B cell (primary cell): ENCODE data around the gene HTATIP2. TPM values are rescaled to one million over a fixed set of nuclear protein-coding genes. Genes with fewer than 3 reads are reported as not detected.
A peak's percentile ranks its signal among the peaks of the same experiment; 100 is the strongest.

ENCODE experiments used
- ATAC-seq: fragments of 200-7000 bp; cut with Tn5 transposase; one replicate; pipeline ENCODE4 v1.10.0; 2021; ENCODE audit warnings: low read depth, mild to moderate bottlenecking, moderate number of reproducible peaks, moderate library complexity
- CTCF ChIA-PET: fragments of 350-600 bp; sonication (Branson Sonifier 250); formaldehyde crosslinking; loops from one replicate; lab custom pipeline; 2021; ENCODE audit warnings: antibody characterized with exemption, inconsistent platforms; lab: Charles Lee
- POLR2A ChIA-PET: fragments of 350-600 bp; sonication (Branson Sonifier 250); formaldehyde crosslinking; loops from one replicate; lab custom pipeline; 2021; ENCODE audit warnings: antibody characterized with exemption; lab: Charles Lee
- DNase-seq: peaks from one replicate; pipeline ENCODE4 v3.0.0; 2013
- H2AFZ ChIP-seq: 2 replicates; pipeline ENCODE4 v1.6.1; 2012; ENCODE audit warnings: mild to moderate bottlenecking, low read depth, low read length; ENCODE audit not compliant: insufficient read depth, poor library complexity, severe bottlenecking
- H3K27ac ChIP-seq, 2 donors: 1 replicate in 1 of 2; 2 replicates in 1 of 2; pipeline ENCODE4 v1.5.1; 2012 to 2013; ENCODE audit warnings: low read length in 2 of 2, mild to moderate bottlenecking in 2 of 2, moderate library complexity in 1 of 2
- H3K27me3 ChIP-seq, 4 experiments: fragments of 200-600 bp in 1 of 4; sonication (generic) in 1 of 4; replicated peaks in 1 of 4; 1 replicate in 2 of 4; 2 replicates in 2 of 4; pipeline versions ENCODE4 v1.6.1 to v1.7.0; 2013 to 2016; ENCODE audit warnings: low read length in 3 of 4, mild to moderate bottlenecking in 2 of 4, mixed read lengths in 1 of 4, moderate library complexity in 1 of 4; ENCODE audit not compliant: insufficient read depth in 4 of 4, control insufficient read depth in 3 of 4; ENCODE audit errors: control extremely low read depth in 1 of 4
- H3K36me3 ChIP-seq, 2 experiments: replicated peaks in 1 of 2; 1 replicate in 1 of 2; 2 replicates in 1 of 2; pipeline versions ENCODE4 v1.6.1 to v1.7.1; 2013; ENCODE audit warnings: low read length in 1 of 2; ENCODE audit not compliant: insufficient read depth in 2 of 2, control insufficient read depth in 1 of 2; ENCODE audit errors: control extremely low read depth in 1 of 2, extremely low read depth in 1 of 2
- H3K4me1 ChIP-seq, 2 donors: fragments of 200-600 bp in 1 of 2; sonication (generic) in 1 of 2; 1 replicate in 1 of 2; 2 replicates in 1 of 2; pipeline versions ENCODE4 v1.5.1 to v1.6.1; 2013 to 2017; ENCODE audit warnings: low read length in 2 of 2; ENCODE audit not compliant: control insufficient read depth in 2 of 2, insufficient read depth in 2 of 2
- H3K4me2 ChIP-seq: replicated peaks from 2 replicates; pipeline ENCODE3; 2012; ENCODE audit warnings: mild to moderate bottlenecking, low read depth, low read length; ENCODE audit not compliant: poor library complexity, severe bottlenecking
- H3K4me3 ChIP-seq, 5 experiments: fragments of 200-600 bp in 1 of 5; sonication (generic) in 1 of 5; 1 replicate in 3 of 5; 2 replicates in 2 of 5; pipeline versions ENCODE4 v1.5.1 to v1.7.0; 2011 to 2016; ENCODE audit warnings: low read length in 4 of 5, mild to moderate bottlenecking in 4 of 5, low read depth in 2 of 5, control low read depth in 1 of 5, moderate library complexity in 1 of 5; ENCODE audit not compliant: insufficient read depth in 1 of 5; ENCODE audit errors: control extremely low read depth in 1 of 5, extremely low read depth in 1 of 5
- H3K79me2 ChIP-seq: fragments of 200-600 bp; sonication (generic); one replicate; pipeline ENCODE4 v1.6.0; 2016; ENCODE audit warnings: low read length; ENCODE audit not compliant: control insufficient read depth, insufficient read depth
- H3K9ac ChIP-seq: fragments of 200-600 bp; sonication (generic); 2 replicates; pipeline ENCODE4 v1.6.1; 2017; ENCODE audit warnings: mild to moderate bottlenecking, low read length, moderate library complexity
- H3K9me3 ChIP-seq, 3 donors: one replicate each; pipeline versions ENCODE4 v1.6.1 to v1.7.1; 2013; ENCODE audit warnings: low read length in 2 of 3; ENCODE audit not compliant: control insufficient read depth in 2 of 3, insufficient read depth in 1 of 3; ENCODE audit errors: control extremely low read depth in 1 of 3
- H4K20me1 ChIP-seq: 2 replicates; pipeline ENCODE4 v1.6.0; 2012; ENCODE audit warnings: mild to moderate bottlenecking, low read length; ENCODE audit not compliant: insufficient read depth, control insufficient read depth, poor library complexity, severe bottlenecking
- H3K27ac Mint-ChIP-seq: one replicate; pipeline ENCODE4 v1.8.0; 2021; ENCODE audit warnings: mixed read lengths
- H3K27me3 Mint-ChIP-seq: one replicate; pipeline ENCODE4 v1.8.0; 2021; ENCODE audit warnings: mixed read lengths
- H3K4me1 Mint-ChIP-seq: one replicate; pipeline ENCODE4 v1.8.0; 2021; ENCODE audit warnings: mixed read lengths
- H3K4me3 Mint-ChIP-seq: one replicate; pipeline ENCODE4 v1.8.0; 2021; ENCODE audit warnings: mixed read lengths
- H3K9me3 Mint-ChIP-seq: one replicate; pipeline ENCODE4 v1.8.0; 2022; ENCODE audit warnings: mixed read lengths; ENCODE audit not compliant: insufficient read depth
- CTCF ChIP-seq: fragments of 200-600 bp; IDR thresholded peaks from one replicate; pipeline ENCODE4 v1.8.0; 2022; ENCODE audit warnings: antibody characterized with exemption, mild to moderate bottlenecking
- EZH2 ChIP-seq: IDR thresholded peaks from 2 replicates; pipeline ENCODE4 v1.6.1; 2012; ENCODE audit warnings: borderline replicate concordance, low read depth, mild to moderate bottlenecking, moderate library complexity, low read length; ENCODE audit not compliant: insufficient read depth, poor library complexity, severe bottlenecking
- WGBS: methylation state at CpG from one replicate; pipeline ENCODE4 v1.1.5; 2013; ENCODE audit warnings: missing lambda C conversion rate; ENCODE audit not compliant: insufficient coverage; 5-methylcytosine and 5-hydroxymethylcytosine counted together
- intact Hi-C: fragments of 100-400 bp; cut with micrococcal nuclease; formaldehyde crosslinking; loops from one replicate; pipeline ENCODE4 v1.10.0; 2022
- polyA plus RNA-seq: library from polyadenylated mRNA; depleted of rRNA; stranded (reverse); fragments of >200 nt; gene quantifications from 2 replicates; pipeline ENCODE4 v1.2.3, GENCODE V29; 2012
- total RNA-seq, 2 donors: library from RNA; stranded (reverse); fragments of 120-200 nt in 1 of 2; gene quantifications; 1 replicate in 1 of 2; 2 replicates in 1 of 2; pipeline versions ENCODE4 v1.2.3 to v1.2.4, GENCODE V29; 2013 to 2022

HTATIP2 gene
- total and polyA plus RNA-seq, 2 donors (not counting 1 experiment from before 2014, with no cell fraction given): 18.2 to 31.2 TPM

- Histone ChIP-seq H4K20me1 (no peaks in the 10 kb centered on the region), H3K4me1 (peaks cover 5 to 6% of the 10 kb centered on the region in 2 donors), H3K4me3 (no peak overlapping the region), H3K79me2 (no peaks in the 10 kb centered on the region), H3K27ac (no peak overlapping the region), H3K27me3 (peaks cover 0 to 5% (median 4%) of the 10 kb centered on the region in 4 experiments), H2AFZ (no peak overlapping the region), H3K4me2 (no peak overlapping the region), H3K9me3 (no peaks in the 10 kb centered on the region), H3K36me3 (no peaks in the 10 kb centered on the region), H3K9ac (no peak overlapping the region)
- DNase-seq: peak; percentile 49
- CTCF ChIA-PET: interaction anchor here (0.7 to 6.7 kb wide), 8 partner anchors 9 to 230 kb away, joined by 3 to 63 read pairs (median 3); no protein-coding TSS in a partner anchor
- Mint-ChIP-seq H3K4me1 (peaks cover 7% of the 10 kb centered on the region), H3K4me3 (no peak overlapping the region), H3K27ac (no peak overlapping the region), H3K9me3 (no peaks in the 10 kb centered on the region), H3K27me3 (peaks cover 13% of the 10 kb centered on the region)
- peak; percentile 58 for ATAC-seq
- POLR2A ChIA-PET: no interaction called here
- WGBS: 69% methylated on average over 2 of the region's 12 CpGs
- TF ChIP-seq CTCF: peak; percentile 63
- no peak for TF ChIP-seq EZH2
- intact Hi-C loops: no loop called here
Observed at GRCh38 chr11:20355221-20356219, 8.0 kb upstream of the HTATIP2 start.

DNA sequence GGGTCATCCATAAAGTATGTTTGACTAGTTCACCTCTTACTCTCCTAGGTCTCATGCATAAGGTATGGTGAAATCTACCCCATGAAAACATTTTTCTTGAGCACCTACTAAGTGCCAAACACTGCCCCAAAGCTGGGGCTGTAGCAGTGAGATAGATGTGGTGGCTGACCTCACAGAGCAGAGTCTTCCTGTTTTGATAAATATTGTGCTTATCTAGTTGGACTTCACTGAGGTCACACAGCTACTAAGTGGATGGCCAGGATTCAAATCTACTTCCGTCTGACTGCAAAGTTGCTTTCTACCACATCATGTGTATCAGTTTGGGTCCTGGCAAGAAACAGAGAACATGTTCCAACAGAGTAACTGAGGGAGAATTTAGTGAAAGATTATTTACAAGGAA is 6.4 kb upstream of the HTATIP2 start:
- intact Hi-C loops: no loop called here
- peaks cover 5% of the 10 kb centered on the region for H3K27me3 Mint-ChIP-seq
- H3K27ac ChIP-seq: no peak overlapping the region
- no peak overlapping the region for H2AFZ ChIP-seq
- H4K20me1 ChIP-seq: no peaks in the 10 kb centered on the region
- no peak overlapping the region for H3K9ac ChIP-seq
- CTCF ChIA-PET: interaction anchor here (6.7 kb wide), 1 partner anchor 229 kb away, joined by 63 read pairs; no protein-coding TSS in a partner anchor
- WGBS: no CpG with 5 or more reads among the region's 1 CpG
- H3K4me3 ChIP-seq: no peak overlapping the region
- H3K4me1 Mint-ChIP-seq: peaks cover 13% of the 10 kb centered on the region
- no peaks in the 10 kb centered on the region for H3K79me2 ChIP-seq
- H3K9me3 Mint-ChIP-seq: no peaks in the 10 kb centered on the region
- H3K9me3 ChIP-seq: no peaks in the 10 kb centered on the region
- no peak overlapping the region for H3K4me3 Mint-ChIP-seq
- ATAC-seq (no peak), DNase-seq (no peak)
- no peak overlapping the region for H3K4me2 ChIP-seq
- no peak overlapping the region for H3K27ac Mint-ChIP-seq
- POLR2A ChIA-PET: no interaction called here
- TF ChIP-seq EZH2 (no peak), CTCF (no peak)
- H3K4me1 ChIP-seq: peaks cover 9% of the 10 kb centered on the region in 2 donors
- H3K27me3 ChIP-seq: peaks cover 0 to 4% (median 0%) of the 10 kb centered on the region in 4 experiments
- no peaks in the 10 kb centered on the region for H3K36me3 ChIP-seq
